IMR-90 (cell line): Measurements from ENCODE around the gene TBC1D8. TPM values are rescaled to one million over a fixed set of nuclear protein-coding genes. Genes with fewer than 3 reads are reported as not detected.

Experiments used
- ATAC-seq: fragments of 200-7000 bp; cut with Tn5 transposase; 2 replicates; pipeline ENCODE4 v1.9.1; 2020; ENCODE audit warnings: low read depth, mild to moderate bottlenecking, moderate library complexity
- BruUV-seq: library from RNA; stranded (reverse); fragments of 400-500 nt; replicated peaks from 2 replicates; lab custom pipeline; 2021; lab: Mats Ljungman, UMichigan
- CTCF ChIA-PET: fragments of 300-600 bp; formaldehyde crosslinking; extraction: SDS; loops from one replicate; lab custom pipeline; 2021; ENCODE audit warnings: antibody characterized with exemption; lab: Yijun Ruan, JAX
- POLR2A ChIA-PET: fragments of 300-600 bp; sonication (Branson Sonifier 250); formaldehyde crosslinking; loops from one replicate; lab custom pipeline; 2022; ENCODE audit warnings: antibody characterized with exemption; ENCODE audit not compliant: unreplicated experiment; lab: Charles Lee
- DNase-seq: peaks from one replicate; pipeline ENCODE4 v3.0.0; 2013
- H2AFZ ChIP-seq: replicated peaks from 2 replicates; pipeline ENCODE3; 2013; ENCODE audit warnings: low read length, mild to moderate bottlenecking; ENCODE audit not compliant: poor library complexity
- H2AK5ac ChIP-seq: 2 replicates; pipeline ENCODE4 v1.6.1; 2013; ENCODE audit warnings: low read depth, low read length, inconsistent platforms
- H2AK9ac ChIP-seq: replicated peaks from 2 replicates; pipeline ENCODE3; 2013; ENCODE audit warnings: mild to moderate bottlenecking, low read depth, low read length, moderate library complexity; ENCODE audit not compliant: poor library complexity
- H2BK120ac ChIP-seq: 2 replicates; pipeline ENCODE4 v1.6.1; 2013; ENCODE audit warnings: low read depth, low read length, inconsistent platforms
- H2BK15ac ChIP-seq: 3 replicates; pipeline ENCODE4 v1.6.1; 2013; ENCODE audit warnings: low read depth, low read length, inconsistent platforms
- H2BK20ac ChIP-seq: 2 replicates; pipeline ENCODE4 v1.6.1; 2013; ENCODE audit warnings: low read depth, mild to moderate bottlenecking, inconsistent platforms, low read length, moderate library complexity
- H2BK5ac ChIP-seq: 2 replicates; pipeline ENCODE4 v1.6.1; 2013; ENCODE audit warnings: mild to moderate bottlenecking, low read depth, low read length, inconsistent platforms; ENCODE audit not compliant: poor library complexity, severe bottlenecking
- H3K14ac ChIP-seq: replicated peaks from 2 replicates; pipeline ENCODE4 v1.6.1; 2013; ENCODE audit warnings: low read depth, low read length, inconsistent platforms
- H3K18ac ChIP-seq: 2 replicates; pipeline ENCODE4 v1.6.1; 2013; ENCODE audit warnings: low read depth, low read length, control low read depth
- H3K23ac ChIP-seq: 2 replicates; pipeline ENCODE4 v1.6.1; 2013; ENCODE audit warnings: low read depth, low read length, inconsistent platforms
- H3K27ac ChIP-seq: 2 replicates; pipeline ENCODE4 v1.5.1; 2013; ENCODE audit warnings: mild to moderate bottlenecking, control low read depth, low read length; ENCODE audit not compliant: insufficient read depth
- H3K27me3 ChIP-seq: 2 replicates; pipeline ENCODE4 v1.6.1; 2013; ENCODE audit warnings: low read length; ENCODE audit not compliant: control insufficient read depth, insufficient read depth
- H3K36me3 ChIP-seq: 2 replicates; pipeline ENCODE4 v1.6.1; 2013; ENCODE audit warnings: low read length, mixed read lengths; ENCODE audit not compliant: control insufficient read depth, insufficient read depth
- H3K4ac ChIP-seq: 2 replicates; pipeline ENCODE4 v1.6.1; 2013; ENCODE audit warnings: low read depth, low read length, inconsistent platforms
- H3K4me1 ChIP-seq: 2 replicates; pipeline ENCODE4 v1.6.1; 2013; ENCODE audit warnings: low read length, mixed read lengths; ENCODE audit not compliant: control insufficient read depth, insufficient read depth
- H3K4me2 ChIP-seq: 2 replicates; pipeline ENCODE4 v1.6.1; 2013; ENCODE audit warnings: low read depth, mild to moderate bottlenecking, control low read depth, low read length, moderate library complexity
- H3K4me3 ChIP-seq: 2 replicates; pipeline ENCODE4 v1.5.1; 2013; ENCODE audit warnings: low read depth, mild to moderate bottlenecking, control low read depth, low read length, moderate library complexity; ENCODE audit not compliant: insufficient read depth
- H3K56ac ChIP-seq: 2 replicates; pipeline ENCODE4 v1.6.1; 2013; ENCODE audit warnings: low read length, inconsistent platforms; ENCODE audit not compliant: insufficient read depth; ENCODE audit errors: extremely low read depth
- H3K79me1 ChIP-seq, 2 experiments: 2 replicates each; pipeline ENCODE4 v1.6.1; 2013; ENCODE audit warnings: low read length in 2 of 2, inconsistent platforms in 1 of 2, low read depth in 1 of 2
- H3K9ac ChIP-seq: 2 replicates; pipeline ENCODE4 v1.6.1; 2013; ENCODE audit warnings: low read depth, low read length, control low read depth
- H3K9me1 ChIP-seq: 2 replicates; pipeline ENCODE4 v1.6.1; 2013; ENCODE audit warnings: low read length, inconsistent platforms; ENCODE audit not compliant: insufficient read depth
- H3K9me3 ChIP-seq: 2 replicates; pipeline ENCODE4 v1.6.1; 2013; ENCODE audit warnings: low read length; ENCODE audit not compliant: control insufficient read depth, insufficient read depth
- H4K20me1 ChIP-seq: 2 replicates; pipeline ENCODE4 v1.6.1; 2013; ENCODE audit warnings: low read length, inconsistent platforms; ENCODE audit not compliant: insufficient read depth
- H4K5ac ChIP-seq: 2 replicates; pipeline ENCODE4 v1.6.1; 2013; ENCODE audit warnings: mild to moderate bottlenecking, low read depth, low read length, control low read depth
- H4K8ac ChIP-seq, 2 experiments: 2 replicates each; pipeline ENCODE4 v1.6.1; 2013; ENCODE audit warnings: low read depth in 2 of 2, low read length in 2 of 2, control low read depth in 1 of 2, inconsistent platforms in 1 of 2
- H4K91ac ChIP-seq: 2 replicates; pipeline ENCODE4 v1.6.1; 2013; ENCODE audit warnings: low read depth, low read length, inconsistent platforms; ENCODE audit not compliant: insufficient read depth
- BHLHE40 ChIP-seq: fragments of 150-350 bp; IDR thresholded peaks from 2 replicates; pipeline ENCODE4 v1.6.1; 2016; ENCODE audit warnings: mild to moderate bottlenecking, low read depth, low read length
- CEBPB ChIP-seq: IDR thresholded peaks from 2 replicates; pipeline ENCODE4 v1.6.1; 2012; ENCODE audit warnings: low read depth, low read length, improper control_type of control experiment
- CHD1 ChIP-seq: IDR thresholded peaks from 2 replicates; pipeline ENCODE4 v1.6.1; 2012; ENCODE audit warnings: low read depth, low read length, improper control_type of control experiment
- ELK1 ChIP-seq: fragments of 150-350 bp; IDR thresholded peaks from 2 replicates; pipeline ENCODE4 v1.6.1; 2016; ENCODE audit warnings: low read depth, mild to moderate bottlenecking, low read length, moderate library complexity, borderline replicate concordance
- FOS ChIP-seq: fragments of 150-350 bp; IDR thresholded peaks from 2 replicates; pipeline ENCODE4 v1.6.1; 2016; ENCODE audit warnings: low read depth, low read length
- MAZ ChIP-seq: IDR thresholded peaks from 2 replicates; pipeline ENCODE4 v1.6.1; 2012; ENCODE audit warnings: low read depth, mild to moderate bottlenecking, low read length, improper control_type of control experiment, moderate library complexity, borderline replicate concordance
- NFE2L2 ChIP-seq: fragments of 150-350 bp; IDR thresholded peaks from 2 replicates; pipeline ENCODE4 v1.6.1; 2016; ENCODE audit warnings: low read depth, mild to moderate bottlenecking, low read length
- POLR2A ChIP-seq: IDR thresholded peaks from 2 replicates; pipeline ENCODE4 v1.6.1; 2012; ENCODE audit warnings: mild to moderate bottlenecking, low read depth, low read length
- RAD21 ChIP-seq: IDR thresholded peaks from 2 replicates; pipeline ENCODE4 v1.6.1; 2012; ENCODE audit warnings: low read length, improper control_type of control experiment
- RCOR1 ChIP-seq: IDR thresholded peaks from 2 replicates; pipeline ENCODE4 v1.6.1; 2012; ENCODE audit warnings: mild to moderate bottlenecking, low read length, improper control_type of control experiment; ENCODE audit not compliant: insufficient replicate concordance
- RFX5 ChIP-seq: IDR thresholded peaks from 2 replicates; pipeline ENCODE4 v1.8.0; 2012; ENCODE audit warnings: low read depth, mild to moderate bottlenecking, low read length, moderate library complexity
- SMC3 ChIP-seq: fragments of 150-350 bp; IDR thresholded peaks from 2 replicates; pipeline ENCODE4 v1.6.1; 2016; ENCODE audit warnings: low read depth, mild to moderate bottlenecking, antibody characterized with exemption, low read length, moderate library complexity
- USF2 ChIP-seq: fragments of 150-350 bp; IDR thresholded peaks from 2 replicates; pipeline ENCODE4 v1.6.1; 2017; ENCODE audit warnings: mild to moderate bottlenecking, antibody characterized with exemption, low read length, low read depth
- WGBS, 2 experiments: methylation state at CpG; one replicate each; pipeline versions ENCODE4 v1.1.5 to v1.1.7; 2013; ENCODE audit warnings: missing lambda C conversion rate in 2 of 2; ENCODE audit not compliant: insufficient read length in 1 of 2; ENCODE audit errors: extremely low coverage in 2 of 2; 5-methylcytosine and 5-hydroxymethylcytosine counted together
- dilution Hi-C: fragments of 300-500 bp; cut with HindIII; formaldehyde crosslinking; loops from one replicate; pipeline ENCODE4 v1.14.3; 2018; ENCODE audit warnings: low sequenced_read_pairs; ENCODE audit not compliant: unreplicated experiment
- in situ Hi-C: fragments of 300-500 bp; cut with MboI; formaldehyde crosslinking; loops from 3 replicates; pipeline ENCODE4 v1.14.3; 2019; ENCODE audit warnings: low sequenced_read_pairs, inconsistent platforms, mixed read lengths
- intact Hi-C: fragments of 100-400 bp; cut with micrococcal nuclease; formaldehyde crosslinking; loops from 2 replicates; pipeline ENCODE4 v1.10.0; 2022
- polyA plus RNA-seq, 3 experiments: library from polyadenylated mRNA; depleted of rRNA; stranded (reverse); fragments of >200 nt; gene quantifications; 2 replicates each; pipeline ENCODE4 v1.2.3, GENCODE V29; 2012; ENCODE audit warnings: low replicate concordance in 1 of 3
- total RNA-seq: library from RNA; depleted of rRNA; stranded (reverse); fragments of >200 nt; gene quantifications from 2 replicates; pipeline ENCODE4 v1.2.3, GENCODE V29; 2012
- TF ChIP-seq, protein P1 (sequence below): conservative IDR thresholded peaks from 2 replicates; pipeline ENCODE4 v1.5.1; 2012; ENCODE audit warnings: mild to moderate bottlenecking, low read depth, low read length, improper control_type of control experiment

The TBC1D8 gene
- total and polyA plus RNA-seq, 2 of the 4 experiments (the other 2 are of a cell fraction), result 1.3 to 1.5 TPM

GRCh38 chr2:101142163-101142562 lies 9.0 kb downstream of the TBC1D8 start:
- H3K27ac ChIP-seq, result no peak overlapping the region
- H3K4me1 ChIP-seq, result no peaks in the 10 kb centered on the region
- no peak overlapping the region for H3K4me2 ChIP-seq
- H2BK5ac ChIP-seq, result no peak overlapping the region
- dilution Hi-C loops (no loop called here), in situ Hi-C loops (no loop called here), intact Hi-C loops (no loop called here)
- H3K23ac ChIP-seq, result no peak overlapping the region
- no CpG with 5 or more reads among the region's 2 CpGs for WGBS, 2 experiments
- no peak overlapping the region for H2BK20ac ChIP-seq
- no peak overlapping the region for H2AFZ ChIP-seq
- no peak overlapping the region for H3K4me3 ChIP-seq
- ChIA-PET POLR2A (no interaction called here), CTCF (interaction anchor here (1.2 kb wide), 1 partner anchor 63 kb away, joined by 4 read pairs; no protein-coding TSS in a partner anchor)
- DNase-seq (no peak), ATAC-seq (no peak)
- H2BK15ac ChIP-seq, result no peak overlapping the region
- H4K5ac ChIP-seq, result no peak overlapping the region
- no peaks in the 10 kb centered on the region for H3K9me3 ChIP-seq
- peaks cover 2% of the 10 kb centered on the region for H3K9me1 ChIP-seq
- no peak overlapping the region for H2AK5ac ChIP-seq
- peaks cover 0 to 31% of the 10 kb centered on the region in 2 experiments; a peak in 2 of 4 replicates for H3K79me1 ChIP-seq
- H3K14ac ChIP-seq, result no peak overlapping the region
- no peak overlapping the region for H4K91ac ChIP-seq
- H3K9ac ChIP-seq, result no peak overlapping the region
- no TSS peak for BruUV-seq
- no peak overlapping the region for H3K18ac ChIP-seq
- H3K4ac ChIP-seq, result no peak overlapping the region
- H4K8ac ChIP-seq, result no peak overlapping the region
- no peak overlapping the region for H3K56ac ChIP-seq
- H2BK120ac ChIP-seq, result no peak overlapping the region
- H3K27me3 ChIP-seq, result peaks cover 3% of the 10 kb centered on the region
- peaks cover 5% of the 10 kb centered on the region; the same call in 1 of the 2 replicates for H4K20me1 ChIP-seq
- H3K36me3 ChIP-seq, result no peaks in the 10 kb centered on the region
- TF ChIP-seq CEBPB (no peak), USF2 (no peak), MAZ (no peak), BHLHE40 (no peak), NFE2L2 (no peak), RAD21 (no peak), ELK1 (no peak), CHD1 (no peak), FOS (no peak), RCOR1 (no peak), POLR2A (no peak), SMC3 (no peak), RFX5 (no peak)
- TF ChIP-seq, protein P1, sequence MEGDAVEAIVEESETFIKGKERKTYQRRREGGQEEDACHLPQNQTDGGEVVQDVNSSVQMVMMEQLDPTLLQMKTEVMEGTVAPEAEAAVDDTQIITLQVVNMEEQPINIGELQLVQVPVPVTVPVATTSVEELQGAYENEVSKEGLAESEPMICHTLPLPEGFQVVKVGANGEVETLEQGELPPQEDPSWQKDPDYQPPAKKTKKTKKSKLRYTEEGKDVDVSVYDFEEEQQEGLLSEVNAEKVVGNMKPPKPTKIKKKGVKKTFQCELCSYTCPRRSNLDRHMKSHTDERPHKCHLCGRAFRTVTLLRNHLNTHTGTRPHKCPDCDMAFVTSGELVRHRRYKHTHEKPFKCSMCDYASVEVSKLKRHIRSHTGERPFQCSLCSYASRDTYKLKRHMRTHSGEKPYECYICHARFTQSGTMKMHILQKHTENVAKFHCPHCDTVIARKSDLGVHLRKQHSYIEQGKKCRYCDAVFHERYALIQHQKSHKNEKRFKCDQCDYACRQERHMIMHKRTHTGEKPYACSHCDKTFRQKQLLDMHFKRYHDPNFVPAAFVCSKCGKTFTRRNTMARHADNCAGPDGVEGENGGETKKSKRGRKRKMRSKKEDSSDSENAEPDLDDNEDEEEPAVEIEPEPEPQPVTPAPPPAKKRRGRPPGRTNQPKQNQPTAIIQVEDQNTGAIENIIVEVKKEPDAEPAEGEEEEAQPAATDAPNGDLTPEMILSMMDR, result no peak
- no peak overlapping the region for H2AK9ac ChIP-seq
